ENCODE results near the gene PIGL. TPM values are rescaled to one million over a fixed set of nuclear protein-coding genes. Genes with fewer than 3 reads are reported as not detected.

Gene PIGL
- total RNA-seq, 2 donors from 2014 or later: 22.5 to 74.0 TPM

GRCh38 chr17:16273499-16273898 is 56.5 kb downstream of the PIGL start:
- no peaks in the 10 kb centered on the region for H3K27me3 ChIP-seq (replicated peaks; ENCODE audit: insufficient read depth)
- H3K4me3 ChIP-seq: no peak overlapping the region
- intact Hi-C loops (cut with DNase I): no loop called here
- no peaks in the 10 kb centered on the region for H3K4me1 ChIP-seq (replicated peaks)
- TF ChIP-seq, protein P1, sequence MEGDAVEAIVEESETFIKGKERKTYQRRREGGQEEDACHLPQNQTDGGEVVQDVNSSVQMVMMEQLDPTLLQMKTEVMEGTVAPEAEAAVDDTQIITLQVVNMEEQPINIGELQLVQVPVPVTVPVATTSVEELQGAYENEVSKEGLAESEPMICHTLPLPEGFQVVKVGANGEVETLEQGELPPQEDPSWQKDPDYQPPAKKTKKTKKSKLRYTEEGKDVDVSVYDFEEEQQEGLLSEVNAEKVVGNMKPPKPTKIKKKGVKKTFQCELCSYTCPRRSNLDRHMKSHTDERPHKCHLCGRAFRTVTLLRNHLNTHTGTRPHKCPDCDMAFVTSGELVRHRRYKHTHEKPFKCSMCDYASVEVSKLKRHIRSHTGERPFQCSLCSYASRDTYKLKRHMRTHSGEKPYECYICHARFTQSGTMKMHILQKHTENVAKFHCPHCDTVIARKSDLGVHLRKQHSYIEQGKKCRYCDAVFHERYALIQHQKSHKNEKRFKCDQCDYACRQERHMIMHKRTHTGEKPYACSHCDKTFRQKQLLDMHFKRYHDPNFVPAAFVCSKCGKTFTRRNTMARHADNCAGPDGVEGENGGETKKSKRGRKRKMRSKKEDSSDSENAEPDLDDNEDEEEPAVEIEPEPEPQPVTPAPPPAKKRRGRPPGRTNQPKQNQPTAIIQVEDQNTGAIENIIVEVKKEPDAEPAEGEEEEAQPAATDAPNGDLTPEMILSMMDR (IDR thresholded peaks at IDR 0.05): no peak
- TF ChIP-seq POLR2A (IDR thresholded peaks at IDR 0.05): no peak
- no peak for TF ChIP-seq POLR2AphosphoS5 (IDR thresholded peaks at IDR 0.05)
- 88% methylated on average over 1 of the region's 1 CpG for WGBS
- no peaks in the 10 kb centered on the region for H3K36me3 ChIP-seq
- no peaks in the 10 kb centered on the region for H3K9me3 ChIP-seq
- no peak for DNase-seq (ENCODE audit: low spot score)
- no peak overlapping the region for H3K27ac ChIP-seq

DNA sequence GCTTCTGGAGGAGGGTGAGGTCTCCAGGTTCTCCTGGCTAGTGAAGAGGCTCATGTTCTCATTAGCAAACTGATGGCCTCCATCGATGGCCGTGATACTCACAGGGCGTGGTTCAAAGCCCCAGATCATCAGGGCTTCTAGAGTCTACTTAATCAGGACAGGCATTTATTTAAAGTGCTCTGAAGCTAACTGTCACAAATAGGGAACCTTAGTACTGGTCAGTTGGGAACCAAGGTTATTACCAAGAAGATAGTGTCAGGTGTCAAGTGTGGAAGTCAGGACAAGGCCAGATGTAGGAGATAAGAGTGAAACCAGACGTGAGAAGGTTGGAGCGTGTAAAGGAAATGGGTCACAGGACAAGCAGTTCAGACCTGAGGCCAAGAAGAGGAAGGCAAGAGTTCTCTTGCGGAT is 56.9 kb downstream of the PIGL start:
- WGBS: 92% methylated on average over 6 of the region's 6 CpGs
- Histone ChIP-seq H3K27ac (no peak overlapping the region), H3K27me3 (replicated peaks; ENCODE audit: insufficient read depth) (no peaks in the 10 kb centered on the region), H3K9me3 (no peaks in the 10 kb centered on the region), H3K4me1 (replicated peaks) (no peaks in the 10 kb centered on the region), H3K4me3 (no peak overlapping the region), H3K36me3 (no peaks in the 10 kb centered on the region)
- TF ChIP-seq, protein P1 (IDR thresholded peaks at IDR 0.05): no peak
- no peak for TF ChIP-seq POLR2AphosphoS5 (IDR thresholded peaks at IDR 0.05)
- no peak for TF ChIP-seq POLR2A (IDR thresholded peaks at IDR 0.05)
- intact Hi-C loops (cut with DNase I): no loop called here
- no peak for DNase-seq (ENCODE audit: low spot score)

- intact Hi-C loops (cut with DNase I): no loop called here
- no peaks in the 10 kb centered on the region for H3K9me3 ChIP-seq
- TF ChIP-seq, protein P1 (IDR thresholded peaks at IDR 0.05): no peak
- no peak overlapping the region for H3K4me3 ChIP-seq
- no peak for DNase-seq (ENCODE audit: low spot score)
- no peaks in the 10 kb centered on the region for H3K27me3 ChIP-seq (replicated peaks; ENCODE audit: insufficient read depth)
- H3K27ac ChIP-seq: no peak overlapping the region
- no peaks in the 10 kb centered on the region for H3K36me3 ChIP-seq
- no peaks in the 10 kb centered on the region for H3K4me1 ChIP-seq (replicated peaks)
- 95% methylated on average over 5 of the region's 5 CpGs for WGBS
These were observed 58.0 kb downstream of the PIGL start for GRCh38 chr17:16275024-16275423.

GRCh38 chr17:16277163-16277562 is 60.2 kb downstream of the PIGL start:
- H3K9me3 ChIP-seq: no peaks in the 10 kb centered on the region
- H3K27me3 ChIP-seq (replicated peaks; ENCODE audit: insufficient read depth): no peaks in the 10 kb centered on the region
- DNase-seq (ENCODE audit: low spot score): no peak
- no peak overlapping the region for H3K27ac ChIP-seq
- no peaks in the 10 kb centered on the region for H3K36me3 ChIP-seq
- TF ChIP-seq POLR2AphosphoS5 (IDR thresholded peaks at IDR 0.05): no peak
- TF ChIP-seq, protein P1 (IDR thresholded peaks at IDR 0.05): no peak
- no peak for TF ChIP-seq POLR2A (IDR thresholded peaks at IDR 0.05)
- no peak overlapping the region for H3K4me3 ChIP-seq
- H3K4me1 ChIP-seq (replicated peaks): no peaks in the 10 kb centered on the region
- WGBS: 36% methylated on average over 1 of the region's 1 CpG
- intact Hi-C loops (cut with DNase I): no loop called here

- H3K36me3 ChIP-seq: no peaks in the 10 kb centered on the region
- H3K4me3 ChIP-seq: no peak overlapping the region
- DNase-seq (ENCODE audit: low spot score): no peak
- H3K4me1 ChIP-seq (replicated peaks): no peaks in the 10 kb centered on the region
- intact Hi-C loops (cut with DNase I): no loop called here
- WGBS: 75% methylated on average over 2 of the region's 2 CpGs
- no peaks in the 10 kb centered on the region for H3K27me3 ChIP-seq (replicated peaks; ENCODE audit: insufficient read depth)
- TF ChIP-seq POLR2AphosphoS5 (IDR thresholded peaks at IDR 0.05): no peak
- TF ChIP-seq, protein P1 (IDR thresholded peaks at IDR 0.05): no peak
- no peak for TF ChIP-seq POLR2A (IDR thresholded peaks at IDR 0.05)
- no peaks in the 10 kb centered on the region for H3K9me3 ChIP-seq
- no peak overlapping the region for H3K27ac ChIP-seq
These were observed 64.3 kb downstream of the PIGL start for GRCh38 chr17:16281351-16281750.
